T-helper 17 cell (primary cell): ENCODE data around the gene BRINP2. TPM values are rescaled to one million over a fixed set of nuclear protein-coding genes. Genes with fewer than 3 reads are reported as not detected.
"Not testable (repeated sequence)": the region's sequence is repeated elsewhere in the genome, so short reads cannot be mapped to it uniquely, and the experiment has no call there.

Source experiments
- ATAC-seq: fragments of 150-1000 bp; cut with Tn5 transposase; 2 replicates; pipeline ENCODE4 v1.10.0; 2021; ENCODE audit warnings: mild to moderate bottlenecking, moderate library complexity
- DNase-seq, 3 donors: peaks; one replicate each; pipeline versions ENCODE4 v3.0.0 to v3.0.0-alpha.2; 2020 to 2021
- H3K9me3 ChIP-seq: one replicate; pipeline ENCODE4 v1.7.0; 2013; ENCODE audit warnings: low read length, mild to moderate bottlenecking; ENCODE audit not compliant: control insufficient read depth, poor library complexity, severe bottlenecking
- H3K27ac Mint-ChIP-seq: one replicate; pipeline ENCODE4 v1.8.0; 2022; ENCODE audit warnings: mild to moderate bottlenecking, moderate library complexity, mixed read lengths
- H3K27me3 Mint-ChIP-seq: one replicate; pipeline ENCODE4 v1.8.0; 2022; ENCODE audit warnings: mixed read lengths
- H3K36me3 Mint-ChIP-seq: one replicate; pipeline ENCODE4 v1.8.0; 2022; ENCODE audit warnings: low read depth, mixed read lengths
- H3K4me1 Mint-ChIP-seq: one replicate; pipeline ENCODE4 v1.8.0; 2022; ENCODE audit warnings: mild to moderate bottlenecking, mixed read lengths
- H3K4me3 Mint-ChIP-seq: one replicate; pipeline ENCODE4 v1.8.0; 2022; ENCODE audit warnings: mild to moderate bottlenecking, moderate library complexity, mixed read lengths
- total RNA-seq, 4 donors: library from RNA in 2 of 4; stranded (reverse) in 2 of 4; gene quantifications; one replicate each; pipeline ENCODE4 v1.2.3 and lab custom pipeline; 2022 to 2026

The BRINP2 gene
- total RNA-seq, 2 donors from 2014 or later: not detected

- H3K4me3 Mint-ChIP-seq: no peak overlapping the region
- no peaks in the 10 kb centered on the region for H3K9me3 ChIP-seq
- DNase-seq (no peak), ATAC-seq (no peak)
- H3K27ac Mint-ChIP-seq: no peak overlapping the region
- no peaks in the 10 kb centered on the region for H3K36me3 Mint-ChIP-seq
- no peaks in the 10 kb centered on the region for H3K27me3 Mint-ChIP-seq
- H3K4me1 Mint-ChIP-seq: no peaks in the 10 kb centered on the region
Measured at GRCh38 chr1:177306981-177307380, 136.2 kb downstream of the BRINP2 start.

- DNase-seq (no peak), ATAC-seq (no peak)
- Mint-ChIP-seq H3K27me3 (no peaks in the 10 kb centered on the region), H3K27ac (no peak overlapping the region), H3K36me3 (no peaks in the 10 kb centered on the region), H3K4me1 (no peaks in the 10 kb centered on the region), H3K4me3 (no peak overlapping the region)
- no peaks in the 10 kb centered on the region for H3K9me3 ChIP-seq
Measured at GRCh38 chr1:177307771-177308170, 137.0 kb downstream of the BRINP2 start.

- DNase-seq (no peak), ATAC-seq (no peak)
- Mint-ChIP-seq H3K4me1 (no peaks in the 10 kb centered on the region), H3K27ac (no peak overlapping the region), H3K4me3 (no peak overlapping the region), H3K36me3 (no peaks in the 10 kb centered on the region), H3K27me3 (no peaks in the 10 kb centered on the region)
- H3K9me3 ChIP-seq: no peaks in the 10 kb centered on the region
Measured at GRCh38 chr1:177309880-177310279, 139.1 kb downstream of the BRINP2 start.

- no peak for ATAC-seq
- Mint-ChIP-seq H3K27ac (no peak overlapping the region), H3K4me1 (no peaks in the 10 kb centered on the region), H3K36me3 (no peaks in the 10 kb centered on the region), H3K4me3 (no peak overlapping the region), H3K27me3 (no peaks in the 10 kb centered on the region)
- H3K9me3 ChIP-seq: no peaks in the 10 kb centered on the region
- DNase-seq: no peak
Measured at GRCh38 chr1:177310326-177310725, 139.6 kb downstream of the BRINP2 start.

GRCh38 chr1:177311111-177311510 lies 140.4 kb downstream of the BRINP2 start:
- Mint-ChIP-seq H3K36me3 (no peaks in the 10 kb centered on the region), H3K4me3 (no peak overlapping the region), H3K27me3 (no peaks in the 10 kb centered on the region), H3K27ac (no peak overlapping the region), H3K4me1 (no peaks in the 10 kb centered on the region)
- DNase-seq (no peak), ATAC-seq (no peak)
- H3K9me3 ChIP-seq: no peaks in the 10 kb centered on the region

- Mint-ChIP-seq H3K27ac (no peak overlapping the region), H3K4me1 (no peaks in the 10 kb centered on the region), H3K4me3 (no peak overlapping the region), H3K36me3 (no peaks in the 10 kb centered on the region), H3K27me3 (no peaks in the 10 kb centered on the region)
- ATAC-seq (no peak), DNase-seq (no peak)
- no peaks in the 10 kb centered on the region for H3K9me3 ChIP-seq
Measured at GRCh38 chr1:177311586-177311985, 140.8 kb downstream of the BRINP2 start.

GRCh38 chr1:177315261-177315660 lies 144.5 kb downstream of the BRINP2 start:
- Mint-ChIP-seq H3K4me3 (no peak overlapping the region), H3K4me1 (no peaks in the 10 kb centered on the region), H3K27me3 (no peaks in the 10 kb centered on the region), H3K36me3 (no peaks in the 10 kb centered on the region), H3K27ac (no peak overlapping the region)
- no peak for DNase-seq
- no peaks in the 10 kb centered on the region for H3K9me3 ChIP-seq
- no peak for ATAC-seq

GRCh38 chr1:177315761-177316160 lies 145.0 kb downstream of the BRINP2 start:
- no peak for ATAC-seq
- no peak overlapping the region for H3K4me3 Mint-ChIP-seq

GRCh38 chr1:177321434-177321833 lies 150.7 kb downstream of the BRINP2 start:
- H3K4me1 Mint-ChIP-seq, ATAC-seq, DNase-seq, H3K9me3 ChIP-seq, H3K4me3 Mint-ChIP-seq, H3K27ac Mint-ChIP-seq, H3K27me3 Mint-ChIP-seq, H3K36me3 Mint-ChIP-seq: not testable (repeated sequence)

More at GRCh38 chr1:177315761-177316160, 145.0 kb downstream of the BRINP2 start:
- no peak for DNase-seq
- Mint-ChIP-seq H3K36me3 (no peaks in the 10 kb centered on the region), H3K27ac (no peak overlapping the region), H3K4me1 (no peaks in the 10 kb centered on the region), H3K27me3 (no peaks in the 10 kb centered on the region)
- no peaks in the 10 kb centered on the region for H3K9me3 ChIP-seq

GRCh38 chr1:177328251-177328650 lies 157.5 kb downstream of the BRINP2 start:
- no peaks in the 10 kb centered on the region for H3K9me3 ChIP-seq
- H3K4me3 Mint-ChIP-seq: no peak overlapping the region
- H3K27me3 Mint-ChIP-seq: no peaks in the 10 kb centered on the region
- H3K4me1 Mint-ChIP-seq: no peaks in the 10 kb centered on the region
- DNase-seq: no peak
- H3K27ac Mint-ChIP-seq: no peak overlapping the region
- no peak for ATAC-seq
- no peaks in the 10 kb centered on the region for H3K36me3 Mint-ChIP-seq

GRCh38 chr1:177329871-177330270 lies 159.1 kb downstream of the BRINP2 start:
- H3K4me1 Mint-ChIP-seq: no peaks in the 10 kb centered on the region
- no peaks in the 10 kb centered on the region for H3K36me3 Mint-ChIP-seq
- no peaks in the 10 kb centered on the region for H3K27me3 Mint-ChIP-seq
- no peak overlapping the region for H3K4me3 Mint-ChIP-seq
- no peak for ATAC-seq
- DNase-seq: no peak
- H3K27ac Mint-ChIP-seq: no peak overlapping the region
- no peaks in the 10 kb centered on the region for H3K9me3 ChIP-seq

Other genes starting within 250 kb of the BRINP2 start
- gene ASTN1, start 6.2 kb upstream of the BRINP2 start, total RNA-seq: not detected